ENCODE data around the gene LIPA. TPM values are rescaled to one million over a fixed set of nuclear protein-coding genes. Genes with fewer than 3 reads are reported as not detected.

LIPA gene
- total RNA-seq, result 23.8 and 40.4 TPM in 2 replicates

DNA sequence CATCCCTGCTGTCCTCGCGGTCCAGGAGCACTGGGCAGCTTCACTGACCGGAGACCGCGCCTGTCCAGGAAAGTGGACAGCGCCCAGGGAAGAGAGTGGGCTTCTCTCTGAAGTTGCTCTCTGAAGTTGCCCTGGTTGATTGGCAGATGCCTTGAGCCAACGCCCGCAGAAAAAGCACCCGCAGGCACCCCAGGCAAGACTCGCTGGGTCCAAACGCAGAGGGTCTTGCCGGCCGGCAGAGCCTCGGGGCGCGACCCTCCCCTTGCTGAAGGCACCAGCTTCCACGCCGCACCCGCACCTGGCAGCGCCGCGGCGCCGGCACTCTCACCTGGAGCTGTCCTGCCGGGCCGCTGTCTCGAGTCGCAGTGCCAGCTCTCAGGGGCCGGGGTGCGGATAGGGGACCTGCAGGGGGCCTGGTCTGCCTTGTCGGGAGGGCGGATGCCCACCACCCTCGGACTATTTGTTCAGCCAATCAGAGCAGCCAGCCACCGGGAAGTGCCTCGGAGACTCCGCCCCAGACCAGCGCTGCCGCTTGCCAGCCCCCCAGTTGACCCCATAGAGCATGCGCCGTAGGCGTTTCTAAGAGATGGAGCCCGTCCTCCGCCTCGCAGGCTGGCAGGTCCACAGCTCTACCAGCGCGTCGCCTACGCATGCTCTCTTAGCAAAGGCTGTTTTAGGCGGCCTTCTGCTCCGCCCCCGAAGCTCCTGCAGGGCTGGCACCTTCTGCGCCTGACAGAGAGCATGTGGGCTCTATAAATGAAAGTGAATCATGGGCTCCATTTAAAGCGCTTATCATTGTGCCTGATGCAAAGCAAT, at the start of gene LIPA:
TSS of gene LIPA (minus strand) at position 367 of the 816 bp plus-strand sequence. CDS start 4,127 bp downstream, outside the sequence.

DNA sequence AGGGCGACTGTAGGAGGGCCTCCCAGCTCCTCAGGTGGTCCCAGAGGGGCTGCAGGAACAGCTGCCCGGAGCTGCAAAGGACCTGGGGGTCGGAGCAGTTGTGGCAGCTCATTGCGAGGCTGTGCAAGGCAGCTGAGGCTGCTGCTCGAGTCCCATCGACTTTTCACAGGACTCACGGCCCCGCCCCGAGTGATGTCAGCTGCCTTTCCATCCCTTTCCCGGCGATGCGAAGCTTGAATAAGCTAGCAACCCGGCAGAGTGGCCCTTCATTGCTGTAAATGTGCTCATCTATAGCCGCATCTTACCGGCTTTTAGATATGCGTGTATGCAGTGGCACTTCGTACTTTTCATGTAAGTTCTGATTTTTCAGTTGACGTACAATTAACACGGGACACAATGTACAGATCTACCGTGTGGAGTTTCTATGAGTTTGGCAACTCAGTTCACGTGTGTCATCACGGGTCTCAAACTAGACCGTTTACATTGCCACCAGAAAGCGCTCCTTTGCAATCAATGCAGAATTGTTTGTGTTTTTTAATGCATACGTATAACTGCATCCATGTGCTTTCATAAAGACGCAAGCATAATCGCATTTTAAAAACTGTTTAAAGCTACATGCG, 44.3 kb downstream of the LIPA start, which contains the start of gene CH25H:
TSS of gene CH25H (minus strand) at position 137 of the 620 bp plus-strand sequence. CDS start at position 112, 25 bp downstream.

Other genes with a start within 250 kb of the LIPA start
- gene CH25H, start 44.5 kb downstream of the LIPA start, total RNA-seq, result 3.2 and 8.5 TPM in 2 replicates
- 2.3 and 2.7 TPM in 2 replicates for gene IFIT2, start 50.3 kb upstream of the LIPA start, total RNA-seq
- 5.4 and 7.5 TPM in 2 replicates for gene IFIT3, start 76.2 kb upstream of the LIPA start, total RNA-seq
- gene IFIT1B, start 126.3 kb upstream of the LIPA start, total RNA-seq, result not detected in 2 replicates
- 1.3 and 1.6 TPM in 2 replicates for gene IFIT1, start 140.8 kb upstream of the LIPA start, total RNA-seq
- 3.6 and 12.6 TPM in 2 replicates for gene IFIT5, start 162.8 kb upstream of the LIPA start, total RNA-seq

All from vein endothelial cell (primary cell).